ENCODE data around the gene TXNDC2. TPM values are rescaled to one million over a fixed set of nuclear protein-coding genes. Genes with fewer than 3 reads are reported as not detected.
"Not testable (repeated sequence)": the region's sequence is repeated elsewhere in the genome, so short reads cannot be mapped to it uniquely, and the experiment has no call there.

Gene TXNDC2
- total and polyA plus RNA-seq, 3 donors from 2014 or later = 15.3 to 212 (median 30.5) TPM

GRCh38 chr18:9900699-9901098 lies 14.9 kb downstream of the TXNDC2 start:
- 87 to 91% methylated on average over 7 of the region's 7 CpGs for WGBS, 2 donors
- intact Hi-C loops (cut with DNase I; ENCODE audit: low total_unique reads) = no loop called here
- no peaks in the 10 kb centered on the region for H3K9me3 ChIP-seq

GRCh38 chr18:9901377-9901776 lies 15.6 kb downstream of the TXNDC2 start:
- no peaks in the 10 kb centered on the region for H3K9me3 ChIP-seq
- no peaks in the 10 kb centered on the region for H3K36me3 ChIP-seq (ENCODE audit: low read depth, missing control alignments)
- peaks cover 9% of the 10 kb centered on the region for H3K4me1 ChIP-seq
- intact Hi-C loops (cut with DNase I; ENCODE audit: low total_unique reads) = no loop called here
- 53 to 54% methylated on average over 3 of the region's 3 CpGs for WGBS, 2 donors
- TF ChIP-seq POLR2A (IDR thresholded peaks at IDR 0.05) = no peak
- no peak for TF ChIP-seq CTCF (IDR thresholded peaks at IDR 0.05)
- H3K27me3 ChIP-seq = no peaks in the 10 kb centered on the region
- peak; percentile 74 for DNase-seq
- H3K27ac ChIP-seq = no peak overlapping the region
- no peak overlapping the region for H3K4me3 ChIP-seq

More at GRCh38 chr18:9900699-9901098, 14.9 kb downstream of the TXNDC2 start:
- Histone ChIP-seq H3K27ac (no peak overlapping the region), H3K4me3 (no peak overlapping the region), H3K27me3 (no peaks in the 10 kb centered on the region), H3K36me3 (ENCODE audit: low read depth, missing control alignments) (no peaks in the 10 kb centered on the region), H3K4me1 (peaks cover 9% of the 10 kb centered on the region)
- TF ChIP-seq CTCF (IDR thresholded peaks at IDR 0.05) (no peak), POLR2A (IDR thresholded peaks at IDR 0.05) (no peak)
- no peak for DNase-seq

GRCh38 chr18:9902264-9902663 lies 16.5 kb downstream of the TXNDC2 start:
- H3K4me1 ChIP-seq; H3K9me3 ChIP-seq; DNase-seq; H3K27me3 ChIP-seq; H3K36me3 ChIP-seq (ENCODE audit: low read depth, missing control alignments); intact Hi-C loops (cut with DNase I; ENCODE audit: low total_unique reads); H3K4me3 ChIP-seq; H3K27ac ChIP-seq: not testable (repeated sequence)
- 92% methylated on average over 14 of the region's 14 CpGs for WGBS, 2 donors

GRCh38 chr18:9902832-9903231 lies 17.1 kb downstream of the TXNDC2 start:
- Histone ChIP-seq H3K4me3 (no peak overlapping the region), H3K4me1 (peaks cover 9% of the 10 kb centered on the region), H3K27ac (no peak overlapping the region), H3K36me3 (ENCODE audit: low read depth, missing control alignments) (no peaks in the 10 kb centered on the region), H3K27me3 (no peaks in the 10 kb centered on the region), H3K9me3 (no peaks in the 10 kb centered on the region)
- 51 to 65% methylated on average over 10 of the region's 10 CpGs for WGBS, 2 donors
- no peak for TF ChIP-seq POLR2A (IDR thresholded peaks at IDR 0.05)
- no peak for TF ChIP-seq CTCF (IDR thresholded peaks at IDR 0.05)
- intact Hi-C loops (cut with DNase I; ENCODE audit: low total_unique reads) = no loop called here
- no peak for DNase-seq

- Histone ChIP-seq H3K27ac (no peak overlapping the region), H3K4me1 (peaks cover 8% of the 10 kb centered on the region), H3K9me3 (no peaks in the 10 kb centered on the region), H3K27me3 (no peaks in the 10 kb centered on the region), H3K4me3 (no peak overlapping the region), H3K36me3 (ENCODE audit: low read depth, missing control alignments) (no peaks in the 10 kb centered on the region)
- 73 to 82% methylated on average over 5 of the region's 5 CpGs for WGBS, 2 donors
- TF ChIP-seq CTCF (IDR thresholded peaks at IDR 0.05) (no peak), POLR2A (IDR thresholded peaks at IDR 0.05) (no peak)
- intact Hi-C loops (cut with DNase I; ENCODE audit: low total_unique reads) = no loop called here
- DNase-seq = no peak
Measured at GRCh38 chr18:9905401-9905922, 19.7 kb downstream of the TXNDC2 start.
